NT2/D1 (cell line): Measurements from ENCODE around the gene IRF2.

ENCODE experiments used
- YY1 ChIP-seq: IDR thresholded peaks from 2 replicates; pipeline ENCODE4 v1.6.1; 2011; ENCODE audit not compliant: insufficient read length, insufficient read depth
- ZNF274 ChIP-seq: IDR thresholded peaks from 2 replicates; pipeline ENCODE4 v1.6.1; 2011; ENCODE audit warnings: mild to moderate bottlenecking, low read depth, low read length

GRCh38 chr4:184337907-184338306 is 136.4 kb downstream of the IRF2 start:
- TF ChIP-seq YY1: no peak
- TF ChIP-seq ZNF274: no peak
